B cell (primary cell): ENCODE data around the gene DCTN4. TPM values are rescaled to one million over a fixed set of nuclear protein-coding genes. Genes with fewer than 3 reads are reported as not detected.

Source experiments
- ATAC-seq: fragments of 200-7000 bp; cut with Tn5 transposase; one replicate; pipeline ENCODE4 v1.10.0; 2021; ENCODE audit warnings: low read depth, mild to moderate bottlenecking, moderate number of reproducible peaks, moderate library complexity
- CTCF ChIA-PET: fragments of 350-600 bp; sonication (Branson Sonifier 250); formaldehyde crosslinking; loops from one replicate; lab custom pipeline; 2021; ENCODE audit warnings: antibody characterized with exemption, inconsistent platforms; lab: Charles Lee
- POLR2A ChIA-PET: fragments of 350-600 bp; sonication (Branson Sonifier 250); formaldehyde crosslinking; loops from one replicate; lab custom pipeline; 2021; ENCODE audit warnings: antibody characterized with exemption; lab: Charles Lee
- DNase-seq: peaks from one replicate; pipeline ENCODE4 v3.0.0; 2013
- H2AFZ ChIP-seq: 2 replicates; pipeline ENCODE4 v1.6.1; 2012; ENCODE audit warnings: mild to moderate bottlenecking, low read depth, low read length; ENCODE audit not compliant: insufficient read depth, poor library complexity, severe bottlenecking
- H3K27ac ChIP-seq, 2 donors: 1 replicate in 1 of 2; 2 replicates in 1 of 2; pipeline ENCODE4 v1.5.1; 2012 to 2013; ENCODE audit warnings: low read length in 2 of 2, mild to moderate bottlenecking in 2 of 2, moderate library complexity in 1 of 2
- H3K27me3 ChIP-seq, 4 experiments: fragments of 200-600 bp in 1 of 4; sonication (generic) in 1 of 4; replicated peaks in 1 of 4; 1 replicate in 2 of 4; 2 replicates in 2 of 4; pipeline versions ENCODE4 v1.6.1 to v1.7.0; 2013 to 2016; ENCODE audit warnings: low read length in 3 of 4, mild to moderate bottlenecking in 2 of 4, mixed read lengths in 1 of 4, moderate library complexity in 1 of 4; ENCODE audit not compliant: insufficient read depth in 4 of 4, control insufficient read depth in 3 of 4; ENCODE audit errors: control extremely low read depth in 1 of 4
- H3K36me3 ChIP-seq, 2 experiments: replicated peaks in 1 of 2; 1 replicate in 1 of 2; 2 replicates in 1 of 2; pipeline versions ENCODE4 v1.6.1 to v1.7.1; 2013; ENCODE audit warnings: low read length in 1 of 2; ENCODE audit not compliant: insufficient read depth in 2 of 2, control insufficient read depth in 1 of 2; ENCODE audit errors: control extremely low read depth in 1 of 2, extremely low read depth in 1 of 2
- H3K4me1 ChIP-seq, 2 donors: fragments of 200-600 bp in 1 of 2; sonication (generic) in 1 of 2; 1 replicate in 1 of 2; 2 replicates in 1 of 2; pipeline versions ENCODE4 v1.5.1 to v1.6.1; 2013 to 2017; ENCODE audit warnings: low read length in 2 of 2; ENCODE audit not compliant: control insufficient read depth in 2 of 2, insufficient read depth in 2 of 2
- H3K4me2 ChIP-seq: replicated peaks from 2 replicates; pipeline ENCODE3; 2012; ENCODE audit warnings: mild to moderate bottlenecking, low read depth, low read length; ENCODE audit not compliant: poor library complexity, severe bottlenecking
- H3K4me3 ChIP-seq, 5 experiments: fragments of 200-600 bp in 1 of 5; sonication (generic) in 1 of 5; 1 replicate in 3 of 5; 2 replicates in 2 of 5; pipeline versions ENCODE4 v1.5.1 to v1.7.0; 2011 to 2016; ENCODE audit warnings: low read length in 4 of 5, mild to moderate bottlenecking in 4 of 5, low read depth in 2 of 5, control low read depth in 1 of 5, moderate library complexity in 1 of 5; ENCODE audit not compliant: insufficient read depth in 1 of 5; ENCODE audit errors: control extremely low read depth in 1 of 5, extremely low read depth in 1 of 5
- H3K79me2 ChIP-seq: fragments of 200-600 bp; sonication (generic); one replicate; pipeline ENCODE4 v1.6.0; 2016; ENCODE audit warnings: low read length; ENCODE audit not compliant: control insufficient read depth, insufficient read depth
- H3K9ac ChIP-seq: fragments of 200-600 bp; sonication (generic); 2 replicates; pipeline ENCODE4 v1.6.1; 2017; ENCODE audit warnings: mild to moderate bottlenecking, low read length, moderate library complexity
- H3K9me3 ChIP-seq, 3 donors: one replicate each; pipeline versions ENCODE4 v1.6.1 to v1.7.1; 2013; ENCODE audit warnings: low read length in 2 of 3; ENCODE audit not compliant: control insufficient read depth in 2 of 3, insufficient read depth in 1 of 3; ENCODE audit errors: control extremely low read depth in 1 of 3
- H4K20me1 ChIP-seq: 2 replicates; pipeline ENCODE4 v1.6.0; 2012; ENCODE audit warnings: mild to moderate bottlenecking, low read length; ENCODE audit not compliant: insufficient read depth, control insufficient read depth, poor library complexity, severe bottlenecking
- H3K27ac Mint-ChIP-seq: one replicate; pipeline ENCODE4 v1.8.0; 2021; ENCODE audit warnings: mixed read lengths
- H3K27me3 Mint-ChIP-seq: one replicate; pipeline ENCODE4 v1.8.0; 2021; ENCODE audit warnings: mixed read lengths
- H3K4me1 Mint-ChIP-seq: one replicate; pipeline ENCODE4 v1.8.0; 2021; ENCODE audit warnings: mixed read lengths
- H3K4me3 Mint-ChIP-seq: one replicate; pipeline ENCODE4 v1.8.0; 2021; ENCODE audit warnings: mixed read lengths
- H3K9me3 Mint-ChIP-seq: one replicate; pipeline ENCODE4 v1.8.0; 2022; ENCODE audit warnings: mixed read lengths; ENCODE audit not compliant: insufficient read depth
- CTCF ChIP-seq: fragments of 200-600 bp; IDR thresholded peaks from one replicate; pipeline ENCODE4 v1.8.0; 2022; ENCODE audit warnings: antibody characterized with exemption, mild to moderate bottlenecking
- EZH2 ChIP-seq: IDR thresholded peaks from 2 replicates; pipeline ENCODE4 v1.6.1; 2012; ENCODE audit warnings: borderline replicate concordance, low read depth, mild to moderate bottlenecking, moderate library complexity, low read length; ENCODE audit not compliant: insufficient read depth, poor library complexity, severe bottlenecking
- WGBS: methylation state at CpG from one replicate; pipeline ENCODE4 v1.1.5; 2013; ENCODE audit warnings: missing lambda C conversion rate; ENCODE audit not compliant: insufficient coverage; 5-methylcytosine and 5-hydroxymethylcytosine counted together
- intact Hi-C: fragments of 100-400 bp; cut with micrococcal nuclease; formaldehyde crosslinking; loops from one replicate; pipeline ENCODE4 v1.10.0; 2022
- polyA plus RNA-seq: library from polyadenylated mRNA; depleted of rRNA; stranded (reverse); fragments of >200 nt; gene quantifications from 2 replicates; pipeline ENCODE4 v1.2.3, GENCODE V29; 2012
- total RNA-seq, 2 donors: library from RNA; stranded (reverse); fragments of 120-200 nt in 1 of 2; gene quantifications; 1 replicate in 1 of 2; 2 replicates in 1 of 2; pipeline versions ENCODE4 v1.2.3 to v1.2.4, GENCODE V29; 2013 to 2022

Gene DCTN4
- total and polyA plus RNA-seq, 2 donors (not counting 1 experiment from before 2014, with no cell fraction given), result 11.2 to 54.4 TPM

DNA sequence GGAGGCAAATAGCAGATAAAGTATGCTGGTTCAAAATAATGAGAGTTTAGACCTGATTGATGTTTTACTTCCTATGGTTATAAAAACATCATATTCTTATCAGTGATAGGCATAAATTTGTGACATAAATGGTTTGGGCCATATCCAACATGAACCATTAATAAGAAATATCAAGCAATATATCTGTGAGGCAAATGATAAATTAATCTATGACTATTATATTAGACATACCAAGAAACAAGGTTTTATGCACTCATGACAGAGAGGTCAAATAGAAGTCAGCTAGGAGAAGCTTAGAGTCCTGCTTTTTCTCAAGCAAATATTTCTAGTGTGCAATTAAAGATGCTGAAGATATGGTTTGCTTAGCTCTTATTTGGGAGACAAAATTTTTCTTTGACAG, 30.2 kb upstream of the DCTN4 start:
- TF ChIP-seq CTCF (no peak), EZH2 (no peak)
- Histone ChIP-seq H3K4me2 (no peak overlapping the region), H4K20me1 (no peaks in the 10 kb centered on the region), H3K9ac (no peak overlapping the region), H3K36me3 (no peaks in the 10 kb centered on the region), H3K4me3 (no peak overlapping the region), H3K27ac (no peak overlapping the region), H3K9me3 (no peaks in the 10 kb centered on the region), H2AFZ (no peak overlapping the region), H3K27me3 (peaks cover 0 to 22% (median 13%) of the 10 kb centered on the region in 4 experiments), H3K4me1 (no peaks in the 10 kb centered on the region), H3K79me2 (no peaks in the 10 kb centered on the region)
- H3K27ac Mint-ChIP-seq, result no peak overlapping the region
- peaks cover 62% of the 10 kb centered on the region for H3K27me3 Mint-ChIP-seq
- no peak overlapping the region for H3K4me3 Mint-ChIP-seq
- CTCF ChIA-PET, result interaction anchor here (0.7 to 1.9 kb wide), 4 partner anchors 11 to 568 kb away, joined by 3 to 15 read pairs (median 4); partner anchors contain the start of gene SMIM3
- H3K9me3 Mint-ChIP-seq, result no peaks in the 10 kb centered on the region
- DNase-seq (no peak), ATAC-seq (no peak)
- intact Hi-C loops, result no loop called here
- peaks cover 2% of the 10 kb centered on the region for H3K4me1 Mint-ChIP-seq
- POLR2A ChIA-PET, result no interaction called here

GRCh38 chr5:150787656-150788055, 28.8 kb upstream of the DCTN4 start:
- ATAC-seq (no peak), DNase-seq (no peak)
- Histone ChIP-seq H3K4me2 (no peak overlapping the region), H3K9me3 (no peaks in the 10 kb centered on the region), H3K79me2 (no peaks in the 10 kb centered on the region), H2AFZ (no peak overlapping the region), H3K4me3 (no peak overlapping the region), H4K20me1 (no peaks in the 10 kb centered on the region), H3K27me3 (peaks cover 0 to 22% (median 13%) of the 10 kb centered on the region in 4 experiments), H3K4me1 (peaks cover 0 to 4% of the 10 kb centered on the region in 2 donors), H3K27ac (no peak overlapping the region), H3K36me3 (no peaks in the 10 kb centered on the region), H3K9ac (no peak overlapping the region)
- Mint-ChIP-seq H3K27me3 (peaks cover 52% of the 10 kb centered on the region), H3K27ac (no peak overlapping the region), H3K9me3 (no peaks in the 10 kb centered on the region), H3K4me3 (no peak overlapping the region), H3K4me1 (peaks cover 4% of the 10 kb centered on the region)
- TF ChIP-seq EZH2 (no peak), CTCF (no peak)
- WGBS, result no CpG with 5 or more reads among the region's 1 CpG
- ChIA-PET POLR2A (no interaction called here), CTCF (interaction anchor here (0.8 to 1.1 kb wide), 2 partner anchors 11 to 229 kb away, joined by 3 to 4 read pairs; no protein-coding TSS in a partner anchor)
- intact Hi-C loops, result no loop called here
